GM12878 (cell line): ENCODE results near the gene TSSC4. TPM values are rescaled to one million over a fixed set of nuclear protein-coding genes. Genes with fewer than 3 reads are reported as not detected.

Source experiments
- ATAC-seq: fragments of 200-7000 bp; cut with Tn5 transposase; 3 replicates; pipeline ENCODE4 v1.9.1; 2020; ENCODE audit warnings: mild to moderate bottlenecking, moderate library complexity
- BruUV-seq: library from RNA; stranded (reverse); fragments of 400-500 nt; replicated peaks from 2 replicates; lab custom pipeline; 2021; lab: Mats Ljungman, UMichigan
- CTCF ChIA-PET: fragments of 300-600 bp; sonication (Branson Sonifier 250); formaldehyde crosslinking; extraction: SDS; loops from one replicate; lab custom pipeline; 2021; ENCODE audit warnings: inconsistent platforms; lab: Yijun Ruan, JAX
- POLR2A ChIA-PET: fragments of 350-600 bp; formaldehyde crosslinking; extraction: SDS; loops from one replicate; lab custom pipeline; 2021; ENCODE audit warnings: inconsistent platforms; lab: Charles Lee
- RAD21 ChIA-PET: fragments of 300-600 bp; sonication (Branson Sonifier 250); formaldehyde crosslinking; loops from one replicate; lab custom pipeline; 2023; ENCODE audit warnings: antibody characterized with exemption; ENCODE audit not compliant: unreplicated experiment; lab: Charles Lee
- SMC1A ChIA-PET: fragments of 300-600 bp; sonication (Branson Sonifier 250); formaldehyde crosslinking; loops from one replicate; lab custom pipeline; 2023; ENCODE audit not compliant: unreplicated experiment, uncharacterized antibody; lab: Charles Lee
- DNase-seq: peaks from one replicate; pipeline ENCODE4 v3.0.0-alpha.2; 2011; ENCODE audit warnings: low read depth, low spot score
- FAIRE-seq: peaks from 3 replicates; lab custom pipeline; 2011; peaks lifted over from hg19 to GRCh38; lab: Jason Lieb, UNC
- H2AFZ ChIP-seq: 2 replicates; pipeline ENCODE4 v1.6.0; 2011; ENCODE audit warnings: low read depth, low read length, control low read depth; ENCODE audit not compliant: control insufficient read depth
- H3K27ac ChIP-seq: 2 replicates; pipeline ENCODE4 v1.5.1; 2011; ENCODE audit warnings: control low read depth; ENCODE audit not compliant: control insufficient read depth, insufficient read depth
- H3K27me3 ChIP-seq, 2 experiments: replicated peaks in 1 of 2; 2 replicates each; pipeline versions ENCODE4 v1.6.0 to v1.6.1; 2011; ENCODE audit warnings: low read length in 1 of 2; ENCODE audit not compliant: control insufficient read depth in 2 of 2, insufficient read depth in 2 of 2
- H3K36me3 ChIP-seq, 2 experiments: 2 replicates each; pipeline ENCODE4 v1.5.1; 2011; ENCODE audit warnings: low read length in 1 of 2; ENCODE audit not compliant: control insufficient read depth in 2 of 2, insufficient read depth in 2 of 2
- H3K4me1 ChIP-seq: 2 replicates; pipeline ENCODE4 v1.6.1; 2011; ENCODE audit warnings: mild to moderate bottlenecking, low read length, moderate library complexity, mixed read lengths; ENCODE audit not compliant: control insufficient read depth, insufficient read depth
- H3K4me2 ChIP-seq: 2 replicates; pipeline ENCODE4 v1.6.0; 2011; ENCODE audit warnings: control low read depth; ENCODE audit not compliant: control insufficient read depth, insufficient read depth
- H3K4me3 ChIP-seq: fragments of 200-600 bp; sonication (generic); 2 replicates; pipeline ENCODE4 v1.5.1; 2016
- H3K79me2 ChIP-seq: 2 replicates; pipeline ENCODE4 v1.6.0; 2011; ENCODE audit warnings: low read length; ENCODE audit not compliant: control insufficient read depth, insufficient read depth
- H3K9ac ChIP-seq: 2 replicates; pipeline ENCODE4 v1.8.0; 2011; ENCODE audit warnings: low read length, control low read depth, mixed read lengths; ENCODE audit not compliant: control insufficient read depth, insufficient read depth
- H3K9me3 ChIP-seq: replicated peaks from 3 replicates; pipeline ENCODE4 v1.5.1; 2011; ENCODE audit warnings: mild to moderate bottlenecking, low read length; ENCODE audit not compliant: control insufficient read depth, insufficient read depth
- H4K20me1 ChIP-seq: 2 replicates; pipeline ENCODE4 v1.6.0; 2011; ENCODE audit not compliant: control insufficient read depth, insufficient read depth
- EED ChIP-seq: sonication (generic); IDR thresholded peaks from 2 replicates; pipeline ENCODE4 v1.6.1; 2016; ENCODE audit warnings: antibody characterized with exemption, low read depth
- ESRRA ChIP-seq: IDR thresholded peaks from 2 replicates; pipeline ENCODE4 v1.6.1; 2012; ENCODE audit warnings: mild to moderate bottlenecking, low read length, improper control_type of control experiment
- HDAC6 ChIP-seq: fragments of 200-600 bp; sonication (generic); IDR thresholded peaks from one replicate; pipeline ENCODE4 v1.8.0; 2017; ENCODE audit warnings: antibody characterized with exemption; ENCODE audit not compliant: unreplicated experiment
- IRF3 ChIP-seq: fragments of 450-650 bp; IDR thresholded peaks from 2 replicates; pipeline ENCODE4 v1.6.1; 2014; ENCODE audit warnings: mild to moderate bottlenecking
- REST ChIP-seq: IDR thresholded peaks from 2 replicates; pipeline ENCODE4 v1.6.1; 2012; ENCODE audit warnings: mild to moderate bottlenecking, low read depth, low read length
- STAT3 ChIP-seq: IDR thresholded peaks from 2 replicates; pipeline ENCODE4 v1.6.1; 2011; ENCODE audit warnings: low read depth, low read length, improper control_type of control experiment
- ZBTB4 ChIP-seq: fragments of 450-650 bp; formaldehyde crosslinking; IDR thresholded peaks from 2 replicates; pipeline ENCODE4 v1.4.0; 2022; ENCODE audit warnings: mild to moderate bottlenecking, moderate library complexity
- WGBS: methylation state at CpG from one replicate; pipeline ENCODE4 v1.1.6; 2016; ENCODE audit warnings: low lambda C conversion rate; ENCODE audit not compliant: insufficient replicate concordance, insufficient coverage; ENCODE audit errors: missing lambda C conversion rate; 5-methylcytosine and 5-hydroxymethylcytosine counted together
- in situ Hi-C: fragments of 300-500 bp; cut with MboI; formaldehyde crosslinking; loops from 9 replicates; pipeline ENCODE4 v1.14.3; 2018; ENCODE audit warnings: mixed read lengths
- intact Hi-C: fragments of 100-400 bp; cut with micrococcal nuclease; formaldehyde crosslinking; loops from one replicate; pipeline ENCODE4 v1.14.2; 2022; ENCODE audit not compliant: unreplicated experiment
- polyA plus RNA-seq, 11 experiments: library from polyadenylated mRNA; depleted of rRNA in 4 of 11; unstranded in 6 of 11; stranded (reverse) in 5 of 11; fragments of >200 nt; fragmentation: Nextera tagmentation in 4 of 11; fragmentation: Illumina TruSeq in 1 of 11; extraction: Ambion mirVana in 4 of 11; extraction: Trizol in 1 of 11; gene quantifications; 1 replicate in 1 of 11; 2 replicates in 10 of 11; pipeline versions ENCODE4 v1.2.1 to v1.2.3, GENCODE V29; 2011 to 2016; ENCODE audit warnings: inconsistent platforms in 2 of 11, missing spikeins in 2 of 11, low read depth in 1 of 11
- total RNA-seq, 4 experiments: library from RNA; depleted of rRNA in 3 of 4; stranded (reverse); fragments of >200 nt in 3 of 4; fragmentation: Illumina TruSeq in 1 of 4; extraction: Trizol in 1 of 4; gene quantifications; 2 replicates each; pipeline versions ENCODE4 v1.2.1 to v1.2.3, GENCODE V29; 2013 to 2021
- TF ChIP-seq, protein P1 (sequence below): IDR thresholded peaks from 2 replicates; pipeline ENCODE4 v1.6.1; 2012; ENCODE audit warnings: low read depth, low read length, improper control_type of control experiment
- TF ChIP-seq, protein P2 (sequence below): fragments of 150-350 bp; IDR thresholded peaks from 2 replicates; pipeline ENCODE4 v1.6.1; 2016; ENCODE audit warnings: low read depth, low read length

TSSC4 gene
- total and polyA plus RNA-seq, 10 of the 15 experiments (the other 5 are each of a cell fraction or from before 2014, with no cell fraction given), result 0.69 to 70.1 (median 25.7) TPM

DNA sequence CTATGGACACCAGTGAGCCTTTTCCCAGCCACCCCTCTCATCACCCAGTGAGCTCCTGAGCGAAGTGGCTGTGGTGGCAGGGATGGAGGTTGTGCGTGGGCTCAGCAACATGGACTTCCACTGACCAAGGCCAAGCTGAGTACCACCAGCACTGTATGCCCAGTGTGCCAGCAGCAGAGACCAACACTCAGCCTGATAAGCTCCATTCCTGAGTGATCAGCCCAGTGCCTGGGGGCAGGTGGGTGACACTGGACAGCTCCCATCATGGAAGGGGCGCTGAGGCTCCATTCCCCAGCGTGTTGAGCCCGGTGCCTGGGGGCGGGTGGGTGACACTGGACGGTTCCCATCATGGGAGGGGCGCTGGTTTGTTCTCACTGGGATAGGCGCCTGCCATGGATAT is 41.0 kb upstream of the TSSC4 start:
- ATAC-seq, result no peak
- no peaks in the 10 kb centered on the region for H3K4me1 ChIP-seq
- intact Hi-C loops, result no loop called here
- CTCF ChIA-PET, result no interaction called here
- TF ChIP-seq REST, result no peak
- TF ChIP-seq IRF3, result no peak
- TF ChIP-seq ZBTB4 (CRISPR knock-in tag), result no peak
- no peak for TF ChIP-seq ESRRA
- TF ChIP-seq STAT3, result no peak
- TF ChIP-seq EED, result no peak
- TF ChIP-seq, protein P1, sequence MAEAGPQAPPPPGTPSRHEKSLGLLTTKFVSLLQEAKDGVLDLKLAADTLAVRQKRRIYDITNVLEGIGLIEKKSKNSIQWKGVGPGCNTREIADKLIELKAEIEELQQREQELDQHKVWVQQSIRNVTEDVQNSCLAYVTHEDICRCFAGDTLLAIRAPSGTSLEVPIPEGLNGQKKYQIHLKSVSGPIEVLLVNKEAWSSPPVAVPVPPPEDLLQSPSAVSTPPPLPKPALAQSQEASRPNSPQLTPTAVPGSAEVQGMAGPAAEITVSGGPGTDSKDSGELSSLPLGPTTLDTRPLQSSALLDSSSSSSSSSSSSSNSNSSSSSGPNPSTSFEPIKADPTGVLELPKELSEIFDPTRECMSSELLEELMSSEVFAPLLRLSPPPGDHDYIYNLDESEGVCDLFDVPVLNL, result no peak
- TF ChIP-seq, protein P2, sequence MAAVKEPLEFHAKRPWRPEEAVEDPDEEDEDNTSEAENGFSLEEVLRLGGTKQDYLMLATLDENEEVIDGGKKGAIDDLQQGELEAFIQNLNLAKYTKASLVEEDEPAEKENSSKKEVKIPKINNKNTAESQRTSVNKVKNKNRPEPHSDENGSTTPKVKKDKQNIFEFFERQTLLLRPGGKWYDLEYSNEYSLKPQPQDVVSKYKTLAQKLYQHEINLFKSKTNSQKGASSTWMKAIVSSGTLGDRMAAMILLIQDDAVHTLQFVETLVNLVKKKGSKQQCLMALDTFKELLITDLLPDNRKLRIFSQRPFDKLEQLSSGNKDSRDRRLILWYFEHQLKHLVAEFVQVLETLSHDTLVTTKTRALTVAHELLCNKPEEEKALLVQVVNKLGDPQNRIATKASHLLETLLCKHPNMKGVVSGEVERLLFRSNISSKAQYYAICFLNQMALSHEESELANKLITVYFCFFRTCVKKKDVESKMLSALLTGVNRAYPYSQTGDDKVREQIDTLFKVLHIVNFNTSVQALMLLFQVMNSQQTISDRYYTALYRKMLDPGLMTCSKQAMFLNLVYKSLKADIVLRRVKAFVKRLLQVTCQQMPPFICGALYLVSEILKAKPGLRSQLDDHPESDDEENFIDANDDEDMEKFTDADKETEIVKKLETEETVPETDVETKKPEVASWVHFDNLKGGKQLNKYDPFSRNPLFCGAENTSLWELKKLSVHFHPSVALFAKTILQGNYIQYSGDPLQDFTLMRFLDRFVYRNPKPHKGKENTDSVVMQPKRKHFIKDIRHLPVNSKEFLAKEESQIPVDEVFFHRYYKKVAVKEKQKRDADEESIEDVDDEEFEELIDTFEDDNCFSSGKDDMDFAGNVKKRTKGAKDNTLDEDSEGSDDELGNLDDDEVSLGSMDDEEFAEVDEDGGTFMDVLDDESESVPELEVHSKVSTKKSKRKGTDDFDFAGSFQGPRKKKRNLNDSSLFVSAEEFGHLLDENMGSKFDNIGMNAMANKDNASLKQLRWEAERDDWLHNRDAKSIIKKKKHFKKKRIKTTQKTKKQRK, result no peak
- no peak for TF ChIP-seq HDAC6
- TF ChIP-seq, all 136 proteins: peak for 0
- Histone ChIP-seq H3K4me3 (no peak overlapping the region), H3K9ac (no peak overlapping the region), H4K20me1 (no peaks in the 10 kb centered on the region), H3K27ac (no peak overlapping the region), H3K36me3 (no peaks in the 10 kb centered on the region), H3K4me2 (no peak overlapping the region), H3K79me2 (no peaks in the 10 kb centered on the region), H3K9me3 (no peaks in the 10 kb centered on the region), H2AFZ (no peak overlapping the region), H3K27me3 (no peaks in the 10 kb centered on the region; a peak in 1 of 4 replicates)
- RAD21 ChIA-PET, result no interaction called here
- in situ Hi-C loops, result no loop called here
- no TSS peak for BruUV-seq
- WGBS, result 35% methylated on average over 9 of the region's 9 CpGs
- FAIRE-seq (no peak), DNase-seq (no peak)
- POLR2A ChIA-PET, result no interaction called here
- SMC1A ChIA-PET, result no interaction called here
